Activated CD4-positive, alpha-beta T cell treated with anti-CD3 and anti-CD28 coated beads, Interleukin-2, amount 50 U/mL, for 16 hours (primary cell): Measurements from ENCODE around the gene TPPP.

ENCODE experiments used
- DNase-seq: peaks from one replicate; pipeline ENCODE4 v3.0.0-alpha.2; 2020

Gene TPPP

DNA sequence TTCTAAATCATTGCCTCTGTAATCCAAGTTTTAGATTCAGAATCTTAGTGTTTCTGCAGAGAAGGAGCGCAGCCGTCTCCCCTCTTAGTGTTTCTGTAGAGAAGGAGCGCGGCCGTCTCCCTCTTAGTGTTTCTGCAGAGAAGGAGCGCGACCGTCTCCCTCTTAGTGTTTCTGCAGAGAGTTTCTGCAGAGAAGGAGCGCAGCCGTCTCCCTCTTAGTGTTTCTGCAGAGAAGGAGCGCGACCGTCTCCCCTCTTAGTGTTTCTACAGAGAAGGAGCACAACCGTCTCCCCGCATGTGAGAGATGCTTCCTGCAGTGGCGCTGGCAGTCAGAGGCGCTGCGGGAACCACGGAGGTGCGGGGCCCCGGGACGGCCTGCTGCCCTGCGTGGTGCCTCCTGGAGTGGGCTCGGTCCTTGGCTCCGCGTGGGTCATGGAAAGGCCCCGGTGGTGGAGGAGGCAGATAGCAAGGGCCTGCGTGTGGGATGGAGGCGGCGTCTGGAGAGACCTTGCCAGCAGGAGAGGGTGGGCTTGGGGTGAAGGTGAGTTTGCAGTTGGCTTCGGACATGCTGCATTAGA, 70.1 kb downstream of the TPPP start:
- DNase-seq, result no peak

DNA sequence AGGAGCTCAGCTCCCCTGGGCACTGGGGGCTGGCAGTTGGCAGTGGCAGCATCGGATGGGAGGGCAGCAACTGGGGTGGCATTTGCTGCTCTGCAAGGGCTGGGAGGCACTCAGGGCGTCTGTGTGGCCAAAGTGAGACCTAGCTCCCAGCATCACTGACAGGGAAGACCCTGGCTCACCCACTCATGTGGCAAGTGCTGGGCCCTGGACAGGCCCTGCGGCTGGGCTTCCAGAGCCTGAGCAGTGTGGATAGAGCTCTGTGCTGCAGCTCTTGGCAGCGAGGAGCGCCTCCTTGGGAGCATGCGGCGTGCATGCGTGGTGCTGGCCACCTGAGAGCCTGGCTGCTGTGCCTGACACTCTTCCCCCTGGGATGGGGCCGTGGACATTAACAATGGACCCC, 70.8 kb downstream of the TPPP start:
- DNase-seq, result no peak

DNA sequence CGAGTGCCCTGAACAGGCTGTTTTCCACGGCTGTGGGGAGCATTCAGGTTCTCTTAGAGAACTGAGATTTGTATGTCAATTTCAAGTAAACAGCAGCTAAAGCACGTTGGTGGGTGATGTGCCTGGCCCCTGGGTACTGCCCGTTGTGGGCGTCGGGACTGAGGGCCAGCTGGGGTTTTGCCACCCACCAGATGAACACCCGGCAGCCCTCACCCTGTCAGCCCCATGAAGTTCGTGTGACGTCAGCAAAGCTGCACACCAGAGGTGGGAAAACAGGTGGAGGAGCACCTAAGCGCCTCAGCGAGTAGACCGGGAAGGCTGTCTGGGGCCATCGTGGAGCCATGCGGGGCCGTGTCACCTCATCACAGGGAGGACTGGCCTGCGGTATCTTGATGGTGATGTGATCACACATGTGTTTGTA, 71.8 kb downstream of the TPPP start:
- no peak for DNase-seq

DNA sequence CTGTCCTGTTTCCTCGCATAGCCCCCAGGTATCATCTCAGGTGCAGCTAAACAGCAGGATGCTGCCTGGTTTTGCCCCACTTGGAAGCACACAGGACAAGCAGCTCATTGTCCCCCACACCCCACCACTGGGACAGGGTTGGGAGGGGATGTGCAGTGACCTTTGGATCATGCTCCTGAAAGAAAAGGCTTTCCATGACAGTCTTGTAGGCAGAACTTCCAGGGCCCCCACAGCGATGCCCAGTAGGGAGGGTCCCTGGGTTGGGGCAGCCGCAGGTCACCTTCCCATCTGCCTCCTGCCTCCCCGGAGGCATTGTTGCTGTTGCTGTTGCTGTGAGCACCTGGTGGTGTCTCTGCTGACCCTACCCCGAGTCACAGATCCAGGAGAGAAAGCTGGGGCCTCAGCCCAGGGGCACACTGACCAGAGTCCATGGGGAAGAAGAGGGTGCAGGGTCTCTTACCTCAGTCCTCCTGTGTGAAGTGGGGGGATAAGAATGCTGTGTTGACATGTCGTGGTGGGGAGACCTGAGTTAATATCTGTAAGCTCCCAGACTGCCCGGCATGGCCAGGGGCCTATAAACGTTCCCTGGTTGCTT, 72.5 kb downstream of the TPPP start:
- no peak for DNase-seq

DNA sequence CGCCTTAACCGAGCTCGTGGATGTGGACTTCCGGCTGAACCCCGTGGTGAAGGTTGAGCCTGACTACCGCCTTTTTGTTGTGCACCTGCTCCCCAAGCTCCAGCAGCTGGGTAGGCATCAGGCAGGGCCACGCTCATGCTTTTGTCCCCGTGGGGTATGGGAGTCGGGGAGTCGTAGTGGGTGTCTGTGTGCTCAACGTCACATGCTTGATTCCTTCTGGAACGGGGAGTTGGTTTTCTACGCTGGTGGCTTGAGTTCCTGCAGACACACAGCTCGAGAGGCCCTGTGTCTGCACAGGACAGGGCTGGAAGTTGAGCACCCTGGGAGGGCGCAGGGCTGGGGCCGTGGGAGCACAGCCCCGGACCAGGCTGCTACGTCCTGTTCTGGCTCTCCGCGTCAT, 73.0 kb downstream of the TPPP start:
- no peak for DNase-seq

DNA sequence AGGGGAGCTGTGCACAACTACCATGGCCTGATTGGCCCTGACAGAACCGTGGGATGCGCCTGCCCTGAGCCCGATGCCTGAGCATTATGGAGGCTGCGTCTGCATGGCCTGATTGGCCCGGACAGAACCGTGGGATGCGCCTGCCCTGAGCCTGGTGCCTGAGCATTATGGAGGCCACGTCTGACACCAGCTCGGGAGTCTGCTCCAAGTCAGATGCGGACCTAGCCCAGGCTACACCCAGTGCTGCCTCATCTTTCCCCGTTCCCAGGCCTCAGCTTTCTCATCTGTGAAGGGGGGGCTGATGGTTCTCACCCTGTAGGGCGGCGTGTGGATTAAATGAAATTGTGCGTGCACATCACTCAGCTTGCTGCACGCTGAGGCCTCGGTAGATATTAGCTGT, 73.7 kb downstream of the TPPP start:
- DNase-seq, result no peak

DNA sequence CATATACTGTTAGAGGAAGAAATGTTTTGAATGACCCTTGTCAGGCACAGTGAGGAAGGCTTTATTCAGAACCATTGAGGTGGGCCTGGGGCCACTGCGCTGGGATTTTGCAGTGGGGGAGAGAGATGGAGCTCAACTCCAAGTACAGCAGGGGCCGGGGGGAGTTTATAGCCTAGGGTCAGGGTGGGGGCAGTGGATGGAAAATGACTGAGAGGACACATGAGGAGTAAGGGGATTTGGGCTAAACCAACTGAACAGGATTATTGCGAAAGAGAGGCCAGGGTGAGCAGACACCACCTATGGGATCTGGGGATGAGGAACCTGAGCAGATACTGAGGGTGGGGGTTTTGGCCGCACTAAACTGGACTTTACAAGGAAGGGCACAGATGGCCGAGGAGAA, 74.7 kb downstream of the TPPP start:
- DNase-seq, result no peak

DNA sequence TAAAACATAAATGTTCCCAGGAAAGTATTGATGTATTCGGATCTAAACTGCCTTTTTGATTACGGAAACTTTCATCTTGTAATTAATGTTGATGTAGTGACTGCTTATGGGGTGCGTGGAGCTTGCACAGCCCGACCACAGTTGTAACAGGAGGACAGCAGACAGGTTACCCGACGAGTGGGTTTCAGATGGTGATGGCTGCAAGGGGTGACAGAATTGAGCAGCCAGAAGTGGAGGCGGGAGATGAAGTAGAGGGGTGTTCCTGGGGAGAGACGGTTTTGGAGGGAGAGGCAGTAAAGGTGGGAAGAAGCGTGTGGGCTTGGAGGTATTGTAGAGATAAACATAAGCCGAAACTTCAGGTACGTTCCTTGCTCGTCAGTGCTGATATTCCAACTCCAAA, 75.3 kb downstream of the TPPP start:
- DNase-seq, result no peak

DNA sequence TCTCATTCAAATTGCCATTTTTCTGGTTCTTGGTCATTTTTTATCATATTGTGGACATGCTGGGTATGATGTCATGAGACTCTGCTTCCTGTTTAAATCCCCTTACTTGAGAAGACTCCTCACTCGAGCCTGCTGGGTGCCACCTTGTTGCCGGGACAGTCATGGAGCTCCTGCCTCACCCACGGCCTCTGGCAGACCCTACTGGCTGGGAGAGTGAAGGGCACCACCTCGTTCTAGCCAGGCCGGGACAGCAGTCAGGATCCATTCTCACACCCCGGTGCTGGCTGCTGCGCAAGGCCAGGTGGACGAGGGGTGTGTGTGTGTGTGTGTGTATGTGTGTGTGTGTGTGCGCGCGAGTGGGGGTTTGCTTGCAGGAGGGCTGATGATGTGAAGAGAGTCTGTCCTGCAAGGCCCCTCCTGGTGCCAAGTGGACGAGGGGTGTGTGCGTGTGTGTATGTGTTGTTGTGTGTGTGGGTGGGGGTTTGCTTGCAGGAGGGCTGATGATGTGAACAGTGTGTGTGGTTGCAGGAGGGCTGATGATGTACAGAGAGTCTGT, 76.6 kb downstream of the TPPP start:
- DNase-seq, result no peak

DNA sequence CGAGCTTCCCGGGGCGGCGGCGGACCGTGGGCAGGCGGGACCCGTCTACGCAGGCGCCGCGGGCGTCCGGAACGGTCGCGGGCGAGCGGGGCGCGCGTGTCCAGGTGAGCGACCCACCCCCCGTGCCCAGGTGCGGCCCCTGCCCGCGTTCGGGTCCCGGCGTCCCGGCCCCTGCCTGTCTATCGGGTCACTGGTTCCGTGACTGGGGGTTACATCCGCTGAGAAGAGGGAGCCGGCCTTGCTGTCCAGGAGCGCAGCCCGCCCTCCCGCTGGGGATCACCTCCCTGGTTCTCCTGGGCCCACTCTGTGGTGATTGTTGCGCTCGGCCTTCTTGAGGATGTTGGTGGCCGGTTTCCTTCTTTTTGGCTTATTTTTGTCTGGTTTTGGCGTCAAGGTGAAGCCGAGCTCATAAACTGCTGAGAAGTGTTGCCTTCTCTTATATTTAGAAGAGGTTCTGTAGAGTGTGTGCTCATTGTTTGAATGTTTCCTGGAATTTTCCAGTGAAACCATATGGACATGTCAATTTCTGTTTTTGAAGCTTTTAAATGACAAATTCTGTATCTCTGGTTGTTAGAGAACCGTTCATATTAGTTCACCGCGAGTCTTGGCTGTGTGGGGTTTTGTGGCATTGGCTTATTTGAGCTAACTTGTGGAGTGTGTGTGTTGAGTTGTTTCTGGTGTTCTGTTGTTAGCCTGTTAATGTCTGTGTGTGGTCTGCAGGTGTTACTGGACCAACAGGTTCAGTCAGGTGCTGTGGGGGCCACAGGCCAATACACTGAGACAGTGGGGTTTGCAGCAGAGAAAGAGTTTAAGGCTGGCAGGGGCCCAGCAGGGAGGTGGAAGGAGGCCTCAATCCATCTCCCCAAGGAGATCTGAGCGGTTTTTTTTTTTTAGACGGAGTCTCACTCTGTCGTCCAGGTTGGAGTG, 80.4 kb downstream of the TPPP start:
- peak; percentile 11 for DNase-seq

DNA sequence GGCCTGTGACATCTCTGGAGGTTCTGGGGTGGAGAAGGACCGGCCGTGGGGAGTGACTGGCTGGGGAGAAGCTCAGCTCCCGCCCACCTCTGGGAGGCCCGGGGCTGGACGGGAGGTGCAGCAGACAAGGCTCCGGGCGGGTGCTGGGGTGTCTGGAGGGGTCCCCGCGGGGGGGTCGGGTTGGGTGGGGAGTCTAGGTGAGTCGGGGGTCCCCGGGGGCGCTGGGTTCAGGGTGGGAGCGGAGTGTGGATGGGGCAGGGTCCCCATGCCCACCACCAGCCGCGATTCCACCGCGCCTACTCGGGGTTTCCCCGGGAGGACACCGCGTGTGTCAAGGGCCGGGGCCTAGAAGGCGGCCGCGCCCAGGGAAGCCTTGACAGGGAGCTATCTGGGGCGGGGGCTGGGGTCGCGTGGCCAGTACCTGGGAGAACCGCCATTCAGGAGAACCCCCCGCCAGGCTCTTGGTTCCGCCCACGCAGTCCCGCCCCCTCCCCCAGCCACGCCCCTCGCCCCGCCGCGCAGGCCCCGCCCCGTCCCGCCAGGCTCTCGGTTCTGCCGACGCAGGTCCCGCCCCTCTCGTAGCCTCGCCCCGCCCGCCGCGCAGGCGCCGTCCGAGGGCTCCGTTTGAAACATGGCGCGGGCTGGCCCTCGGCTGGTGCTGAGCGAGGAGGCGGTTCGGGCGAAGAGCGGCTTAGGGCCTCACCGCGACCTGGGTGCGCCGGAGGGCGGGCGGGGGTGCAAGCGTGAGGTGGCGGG, 81.2 kb downstream of the TPPP start, which contains the start of gene CEP72:
CEP72 (plus strand) TSS at position 610 of the 756 bp plus-strand sequence; CDS start at position 632, 22 bp downstream.
- peak; percentile 94 for DNase-seq

DNA sequence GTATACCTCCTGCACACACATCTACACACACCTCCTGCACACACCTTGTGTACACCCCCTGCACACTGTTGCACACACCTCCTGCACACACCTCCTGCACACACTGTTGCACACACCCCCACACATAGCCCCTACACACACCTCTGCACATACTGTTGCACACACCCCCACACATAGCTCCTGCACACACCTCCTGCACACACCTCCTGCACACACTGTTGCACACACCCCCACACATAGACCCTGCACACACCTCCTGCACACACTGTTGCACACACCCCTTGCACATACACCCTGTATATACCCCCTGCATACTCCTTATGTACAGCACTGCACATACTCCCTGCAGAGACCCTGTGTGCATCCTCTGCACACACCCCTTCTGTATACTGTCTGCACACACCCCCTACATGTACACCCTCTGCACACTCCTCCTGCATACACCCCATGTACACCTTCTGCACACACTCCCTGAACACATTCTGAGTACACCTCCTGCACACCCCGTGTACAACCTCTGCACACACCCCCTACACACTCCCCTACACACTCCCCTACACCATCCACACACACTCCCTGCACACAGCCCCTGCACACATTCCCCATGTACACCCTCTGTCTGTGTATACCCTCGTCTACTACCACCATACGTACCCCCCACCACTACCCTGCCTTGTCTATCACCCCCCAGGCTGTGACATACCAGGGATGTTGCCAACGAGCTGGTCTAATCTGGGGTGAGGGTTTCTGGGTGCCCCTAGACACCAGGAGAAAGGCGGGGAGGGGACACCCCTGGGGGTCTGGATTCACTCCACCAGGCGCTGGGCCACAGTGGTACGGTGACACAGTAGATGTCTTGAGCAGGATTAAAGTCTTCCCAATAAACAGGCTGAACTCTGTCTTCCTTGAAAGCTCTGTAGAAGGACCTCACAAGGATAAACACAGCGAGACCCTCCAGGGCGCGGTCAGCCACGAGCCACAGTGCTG, 82.1 kb downstream of the TPPP start:
- DNase-seq, result no peak

DNA sequence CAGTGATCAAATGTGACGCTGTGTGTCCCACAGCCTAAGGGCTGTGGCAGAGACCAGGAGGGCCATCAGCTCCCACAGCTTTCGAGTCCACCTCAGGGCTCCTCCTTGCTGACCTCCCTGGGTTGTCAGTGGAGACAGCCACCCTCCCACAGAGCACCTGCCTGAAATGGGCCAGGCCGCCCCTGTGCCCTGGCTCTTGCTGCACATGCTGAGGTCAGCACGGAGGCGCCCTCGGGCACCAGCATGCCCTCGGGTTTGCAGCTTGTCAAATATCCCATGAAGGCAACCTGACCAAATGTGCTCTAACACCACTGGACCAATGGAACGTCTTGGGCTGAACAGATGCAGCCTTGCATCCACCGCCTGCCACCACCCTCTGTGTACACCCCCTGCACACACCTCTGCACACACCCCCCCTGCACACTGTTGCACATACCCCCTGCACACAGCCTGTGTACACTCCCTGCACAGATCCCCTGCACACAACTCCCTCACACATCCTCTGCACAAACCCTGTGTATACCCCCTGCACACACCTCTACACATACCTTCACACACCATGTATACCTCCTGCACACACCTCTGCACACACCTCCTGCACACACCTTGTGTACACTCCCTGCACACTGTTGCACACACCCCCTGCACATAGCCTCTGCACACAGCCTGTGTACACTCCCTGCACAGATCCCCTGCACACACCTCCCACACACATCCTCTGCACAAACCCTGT, 83.0 kb downstream of the TPPP start:
- DNase-seq, result no peak
